Activated CD8-positive, alpha-beta T cell treated with anti-CD3 and anti-CD28 coated beads, Interleukin-2, amount 10 ng/mL, durations not matched to agents 7 days and 5 days (primary cell): Measurements from ENCODE around the gene TP53TG5. TPM values are rescaled to one million over a fixed set of nuclear protein-coding genes. Genes with fewer than 3 reads are reported as not detected.

Source experiments
- ATAC-seq: fragments of 150-1000 bp; cut with Tn5 transposase; one replicate; pipeline ENCODE4 v1.10.0; 2021; ENCODE audit warnings: moderate library complexity
- CTCF ChIA-PET: fragments of 350-600 bp; sonication (Branson Sonifier 250); formaldehyde crosslinking; loops from one replicate; lab custom pipeline; 2021; ENCODE audit warnings: antibody characterized with exemption; lab: Charles Lee
- POLR2A ChIA-PET: fragments of 350-600 bp; sonication (Branson Sonifier 250); formaldehyde crosslinking; loops from one replicate; lab custom pipeline; 2021; ENCODE audit warnings: antibody characterized with exemption; lab: Charles Lee
- DNase-seq: peaks from one replicate; pipeline ENCODE4 v3.0.0-alpha.2; 2020
- H3K27ac Mint-ChIP-seq: one replicate; pipeline ENCODE4 v1.8.0; 2021; ENCODE audit warnings: mild to moderate bottlenecking, mixed read lengths
- H3K27me3 Mint-ChIP-seq: one replicate; pipeline ENCODE4 v1.8.0; 2021; ENCODE audit warnings: low read depth, mixed read lengths
- H3K36me3 Mint-ChIP-seq: one replicate; pipeline ENCODE4 v1.8.0; 2021; ENCODE audit warnings: low read depth, mixed read lengths
- H3K4me1 Mint-ChIP-seq: one replicate; pipeline ENCODE4 v1.8.0; 2021; ENCODE audit warnings: low read depth, mixed read lengths
- H3K4me3 Mint-ChIP-seq: one replicate; pipeline ENCODE4 v1.8.0; 2021; ENCODE audit warnings: mild to moderate bottlenecking, mixed read lengths
- H3K9me3 Mint-ChIP-seq: one replicate; pipeline ENCODE4 v1.8.0; 2022; ENCODE audit warnings: mixed read lengths; ENCODE audit not compliant: insufficient read depth
- total RNA-seq, 2 experiments: library from RNA; stranded (reverse); gene quantifications; one replicate each; pipeline ENCODE4 v1.2.3, GENCODE V29; 2021

The TP53TG5 gene
- total RNA-seq, 2 experiments from 2014 or later: 0.16 TPM; not detected in 1

DNA sequence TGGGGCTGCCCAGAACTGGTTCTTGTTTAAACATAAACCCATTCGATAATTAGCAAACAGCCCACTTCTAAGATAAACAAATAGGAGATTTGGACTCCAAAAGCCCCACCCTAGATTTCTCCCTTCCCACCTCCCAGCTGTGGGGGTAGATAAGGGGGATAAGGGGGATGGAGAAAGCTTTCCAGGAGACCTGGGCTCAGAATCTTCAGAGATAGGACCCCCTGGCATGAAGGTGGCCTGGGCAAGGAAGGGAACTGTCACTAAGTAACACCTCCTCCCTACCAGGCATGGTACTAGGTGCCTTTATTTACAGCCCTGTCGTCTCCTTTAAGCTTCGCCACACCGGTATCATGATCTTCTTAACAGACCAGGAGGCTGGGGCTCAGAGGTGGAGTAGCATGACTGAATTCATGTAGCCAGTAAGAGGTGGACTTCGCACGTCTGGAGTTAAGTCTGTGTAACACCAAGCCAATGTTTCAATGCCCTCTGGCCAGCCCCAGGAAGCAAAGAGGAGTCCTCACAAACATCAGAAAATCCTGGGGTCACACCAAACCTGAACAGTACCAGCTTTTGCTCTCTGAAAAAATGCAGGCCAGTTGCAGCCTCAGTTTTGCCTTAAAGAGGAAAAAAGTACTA, 34.5 kb downstream of the TP53TG5 start:
- ChIA-PET POLR2A (interaction anchor here (1.5 kb wide), 1 partner anchor 20 kb away, joined by 4 read pairs; the partner anchor contains the start of gene SYS1), CTCF (interaction anchor here (1.7 to 2.8 kb wide), 3 partner anchors 12 to 25 kb away, joined by 4 to 7 read pairs (median 7); partner anchors contain the start of gene SYS1)
- Mint-ChIP-seq H3K27ac (no peak overlapping the region), H3K4me1 (peaks cover 33% of the 10 kb centered on the region), H3K36me3 (no peaks in the 10 kb centered on the region), H3K9me3 (no peaks in the 10 kb centered on the region), H3K4me3 (no peak overlapping the region), H3K27me3 (no peaks in the 10 kb centered on the region)
- DNase-seq: no peak
- ATAC-seq: no peak

DNA sequence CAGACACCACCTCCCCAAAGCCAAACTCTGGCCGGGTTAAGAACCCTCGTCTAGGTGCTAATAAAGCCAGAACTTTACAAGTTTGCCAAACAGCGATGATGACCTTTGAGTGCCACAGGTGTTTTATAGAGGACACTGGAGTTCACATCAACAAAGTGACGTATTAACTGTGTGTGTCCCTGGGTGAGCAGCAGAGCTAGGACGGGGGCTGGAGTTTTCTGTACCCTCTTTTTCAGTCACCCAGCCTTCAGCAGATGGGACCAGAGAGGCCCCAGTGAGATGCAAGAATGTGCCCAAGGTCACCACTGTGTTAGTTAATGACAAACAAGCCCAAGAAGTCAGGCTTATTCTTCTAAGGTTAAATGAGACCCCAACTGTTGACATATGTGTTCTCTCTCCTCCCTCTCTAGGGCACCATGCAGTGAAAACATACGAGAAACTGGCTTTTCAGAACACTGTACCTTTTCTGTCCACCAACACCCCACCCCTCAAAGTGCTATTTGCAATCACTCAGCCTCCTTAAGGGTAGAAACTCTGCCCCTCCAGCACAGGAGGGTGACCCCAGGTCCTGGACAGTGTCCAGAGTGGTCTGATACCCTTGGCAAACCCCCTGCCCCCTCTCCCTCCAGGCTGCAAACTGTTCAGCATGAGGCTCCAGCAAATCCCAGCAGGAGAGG, 35.1 kb downstream of the TP53TG5 start:
- POLR2A ChIA-PET: interaction anchor here (1.5 kb wide), 1 partner anchor 20 kb away, joined by 4 read pairs; the partner anchor contains the start of gene SYS1
- H3K4me3 Mint-ChIP-seq: no peak overlapping the region
- CTCF ChIA-PET: interaction anchor here (1.0 to 2.8 kb wide), 4 partner anchors 13 to 31 kb away, joined by 3 to 7 read pairs (median 6); partner anchors contain the start of gene SYS1
- no peaks in the 10 kb centered on the region for H3K9me3 Mint-ChIP-seq
- peaks cover 31% of the 10 kb centered on the region for H3K4me1 Mint-ChIP-seq
- DNase-seq (no peak), ATAC-seq (no peak)
- H3K36me3 Mint-ChIP-seq: no peaks in the 10 kb centered on the region
- no peaks in the 10 kb centered on the region for H3K27me3 Mint-ChIP-seq
- H3K27ac Mint-ChIP-seq: no peak overlapping the region

DNA sequence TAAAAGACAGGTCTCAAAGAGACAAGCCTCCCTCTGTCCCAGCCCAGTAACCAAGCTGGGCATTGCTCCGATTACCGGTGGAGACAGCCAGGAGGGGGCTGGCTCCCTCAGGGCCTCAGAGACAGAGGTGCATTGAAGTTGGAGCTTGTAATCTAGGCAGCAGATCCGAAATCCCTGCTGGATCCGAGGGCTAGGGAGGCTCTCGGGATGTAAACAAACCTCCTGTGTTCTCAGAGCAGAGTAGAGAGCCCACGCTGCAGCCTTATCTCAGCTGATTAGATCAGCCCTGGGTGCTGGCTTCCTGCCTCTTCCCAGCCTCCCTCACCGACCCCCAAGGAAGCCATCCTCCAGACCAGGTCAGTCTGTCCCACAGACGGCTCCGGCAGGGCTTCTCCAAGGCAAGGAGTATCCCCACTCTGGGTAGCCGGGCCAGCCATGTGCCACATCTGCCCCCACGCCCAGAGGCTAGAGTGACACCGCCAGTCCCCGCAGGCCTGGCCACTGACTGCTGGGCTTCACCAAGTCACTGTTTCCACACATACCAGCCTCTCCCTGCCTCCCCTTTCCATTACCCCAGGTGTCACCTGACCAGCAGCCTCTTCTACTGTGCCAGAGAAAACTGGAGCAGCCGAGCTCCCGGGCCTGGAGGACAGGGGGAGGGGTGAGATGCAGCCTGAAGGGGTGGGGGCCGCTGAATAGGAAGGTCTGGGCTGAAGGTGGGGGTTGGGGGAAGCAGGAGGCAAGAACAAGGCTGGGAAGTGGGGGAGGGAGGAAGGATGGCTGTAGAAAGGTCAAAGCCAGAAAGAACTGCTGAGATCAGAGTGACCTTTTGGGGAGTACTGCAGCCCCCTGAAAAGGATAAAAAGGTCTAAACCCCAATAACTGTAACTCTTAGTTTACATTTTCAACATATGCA, 35.9 kb downstream of the TP53TG5 start:
- Mint-ChIP-seq H3K27me3 (no peaks in the 10 kb centered on the region), H3K27ac (no peak overlapping the region), H3K4me1 (peaks cover 24% of the 10 kb centered on the region), H3K36me3 (no peaks in the 10 kb centered on the region), H3K4me3 (no peak overlapping the region), H3K9me3 (no peaks in the 10 kb centered on the region)
- no peak for ATAC-seq
- CTCF ChIA-PET: interaction anchor here (1.0 to 2.8 kb wide), 4 partner anchors 21 to 95 kb away, joined by 3 to 7 read pairs (median 5); partner anchors contain the start of gene SYS1
- no peak for DNase-seq
- POLR2A ChIA-PET: no interaction called here

DNA sequence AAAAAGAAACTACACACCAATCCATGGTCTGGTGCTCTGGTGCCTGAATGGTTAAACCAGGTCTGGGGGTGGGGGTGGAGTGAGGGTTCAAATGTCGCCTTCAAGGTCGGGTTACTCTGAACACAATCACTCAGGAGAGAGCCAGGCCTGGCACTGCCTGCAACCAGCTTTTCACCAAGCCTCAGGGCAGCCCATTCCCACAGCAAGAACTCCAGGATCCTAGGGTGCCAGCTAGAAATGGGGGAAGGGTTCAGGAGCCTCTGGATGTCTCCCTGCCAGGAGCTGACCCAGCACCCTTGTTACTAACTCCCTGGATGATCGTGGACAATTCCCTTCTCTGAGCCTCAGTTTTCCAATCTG, 36.6 kb downstream of the TP53TG5 start:
- no peak for ATAC-seq
- H3K36me3 Mint-ChIP-seq: no peaks in the 10 kb centered on the region
- no peak overlapping the region for H3K4me3 Mint-ChIP-seq
- CTCF ChIA-PET: interaction anchor here (1.2 to 2.5 kb wide), 2 partner anchors 32 to 95 kb away, joined by 3 to 7 read pairs; no protein-coding TSS in a partner anchor
- peaks cover 18% of the 10 kb centered on the region for H3K4me1 Mint-ChIP-seq
- H3K9me3 Mint-ChIP-seq: no peaks in the 10 kb centered on the region
- DNase-seq: no peak
- no peaks in the 10 kb centered on the region for H3K27me3 Mint-ChIP-seq
- POLR2A ChIA-PET: no interaction called here
- no peak overlapping the region for H3K27ac Mint-ChIP-seq

DNA sequence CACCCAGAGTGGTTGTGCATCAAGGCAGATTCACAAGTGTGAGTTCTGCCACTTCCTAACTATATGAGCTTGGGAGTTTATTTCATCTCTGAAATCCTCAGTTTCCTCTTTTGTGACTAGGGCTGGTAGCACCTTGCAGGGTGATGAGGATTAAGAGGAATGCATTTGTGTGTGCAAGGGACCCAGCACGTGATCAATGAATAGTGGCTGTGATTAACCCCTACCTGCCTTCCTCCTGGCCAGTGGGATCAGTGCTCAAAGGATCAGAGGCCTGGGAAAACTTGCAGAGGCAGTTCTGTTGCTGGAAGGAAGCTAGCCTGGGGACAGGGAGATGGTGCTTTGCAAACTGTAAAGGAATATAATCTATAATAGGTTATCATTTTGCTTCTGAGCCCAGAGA, 37.2 kb downstream of the TP53TG5 start:
- Mint-ChIP-seq H3K4me3 (no peak overlapping the region), H3K9me3 (no peaks in the 10 kb centered on the region), H3K27me3 (no peaks in the 10 kb centered on the region), H3K27ac (no peak overlapping the region), H3K36me3 (no peaks in the 10 kb centered on the region), H3K4me1 (peaks cover 12% of the 10 kb centered on the region)
- POLR2A ChIA-PET: interaction anchor here (0.6 kb wide), 1 partner anchor 12 kb away, joined by 3 read pairs; no protein-coding TSS in a partner anchor
- ATAC-seq (no peak), DNase-seq (no peak)
- CTCF ChIA-PET: interaction anchor here (1.2 to 2.5 kb wide), 2 partner anchors 33 to 96 kb away, joined by 3 to 7 read pairs; no protein-coding TSS in a partner anchor

DNA sequence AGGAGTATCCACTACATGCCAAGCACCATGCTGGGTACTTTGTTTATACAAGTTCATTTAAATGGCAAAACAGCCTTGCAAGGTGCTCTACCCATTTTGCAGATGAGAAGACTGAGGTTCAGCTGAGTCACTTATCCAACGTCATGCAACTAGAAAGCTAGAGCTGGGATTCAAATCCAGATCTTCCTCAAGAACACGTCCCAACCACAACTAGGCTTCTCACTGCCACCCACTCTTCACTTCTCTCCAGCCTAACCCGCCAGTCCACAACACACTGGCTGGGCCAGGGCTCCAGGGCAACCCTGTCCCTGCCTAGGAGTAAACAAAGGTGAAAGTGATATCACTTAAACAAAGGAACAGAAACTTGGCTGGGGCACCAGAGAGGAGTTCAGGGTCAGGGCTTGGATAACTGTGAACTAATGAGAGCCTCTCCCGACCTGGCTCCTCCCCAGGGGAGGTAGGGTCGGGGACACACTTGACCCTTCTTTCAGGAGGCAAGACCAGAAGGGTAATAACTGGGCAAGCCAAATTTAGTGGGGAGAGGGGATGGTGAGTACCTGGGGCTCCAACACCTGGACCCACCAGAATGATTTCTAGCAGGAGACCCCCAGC, 37.8 kb downstream of the TP53TG5 start:
- no peak for ATAC-seq
- no peak overlapping the region for H3K4me3 Mint-ChIP-seq
- no peak for DNase-seq
- ChIA-PET POLR2A (interaction anchor here (1.0 kb wide), 1 partner anchor 22 kb away, joined by 3 read pairs; the partner anchor contains the start of gene SYS1), CTCF (interaction anchor here (1.2 to 2.5 kb wide), 2 partner anchors 12 to 33 kb away, joined by 3 to 7 read pairs; no protein-coding TSS in a partner anchor)
- no peaks in the 10 kb centered on the region for H3K27me3 Mint-ChIP-seq
- H3K36me3 Mint-ChIP-seq: peaks cover 4% of the 10 kb centered on the region
- no peak overlapping the region for H3K27ac Mint-ChIP-seq
- H3K9me3 Mint-ChIP-seq: no peaks in the 10 kb centered on the region
- peaks cover 7% of the 10 kb centered on the region for H3K4me1 Mint-ChIP-seq

DNA sequence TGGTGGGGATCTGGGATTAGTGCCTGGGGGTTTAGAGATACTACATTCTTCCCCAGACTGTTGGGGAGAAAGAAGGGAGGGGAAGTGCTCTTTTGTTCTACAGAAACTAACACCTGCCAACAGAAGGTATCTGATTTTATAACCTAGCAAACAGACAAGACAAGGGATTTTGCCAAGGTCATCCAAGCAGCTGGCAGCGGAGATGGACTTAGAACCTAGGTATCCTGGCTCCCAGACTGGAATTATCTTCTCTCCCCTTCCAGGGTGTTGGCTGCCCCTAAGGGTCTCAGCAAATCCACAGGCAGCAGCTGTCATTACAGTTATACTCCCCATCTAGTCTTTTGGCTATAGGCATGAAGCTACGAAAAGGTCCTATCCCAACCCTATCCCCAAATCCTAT, 38.3 kb downstream of the TP53TG5 start:
- Mint-ChIP-seq H3K27ac (no peak overlapping the region), H3K36me3 (peaks cover 4% of the 10 kb centered on the region), H3K9me3 (no peaks in the 10 kb centered on the region), H3K4me1 (peaks cover 3% of the 10 kb centered on the region), H3K27me3 (no peaks in the 10 kb centered on the region), H3K4me3 (no peak overlapping the region)
- DNase-seq (no peak), ATAC-seq (no peak)
- ChIA-PET CTCF (interaction anchor here (1.2 to 2.5 kb wide), 2 partner anchors 13 to 34 kb away, joined by 3 to 7 read pairs; no protein-coding TSS in a partner anchor), POLR2A (interaction anchor here (1.0 kb wide), 1 partner anchor 23 kb away, joined by 3 read pairs; the partner anchor contains the start of gene SYS1)

DNA sequence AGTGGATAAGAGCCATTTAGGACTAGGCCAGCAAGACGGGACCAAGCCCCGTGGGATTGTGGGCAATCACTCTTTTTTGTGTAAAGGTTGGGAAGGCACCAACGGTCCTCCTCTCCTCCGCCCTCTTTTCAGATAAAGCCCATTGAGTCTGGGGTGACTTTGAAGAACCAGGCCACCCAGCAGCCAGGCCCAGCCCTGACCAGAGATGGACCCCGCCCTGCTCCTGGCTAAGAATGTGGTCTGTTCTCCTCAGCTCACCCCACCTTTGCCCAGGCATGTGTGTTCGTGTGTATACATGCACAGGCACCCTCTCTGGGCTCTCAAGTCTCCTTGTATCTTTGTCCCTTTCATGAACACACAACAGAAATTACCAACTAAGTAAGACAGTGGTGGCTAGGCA, 39.0 kb downstream of the TP53TG5 start:
- H3K27ac Mint-ChIP-seq: no peak overlapping the region
- DNase-seq (no peak), ATAC-seq (no peak)
- ChIA-PET POLR2A (no interaction called here), CTCF (no interaction called here)
- H3K4me3 Mint-ChIP-seq: no peak overlapping the region
- no peaks in the 10 kb centered on the region for H3K9me3 Mint-ChIP-seq
- no peaks in the 10 kb centered on the region for H3K27me3 Mint-ChIP-seq
- H3K4me1 Mint-ChIP-seq: peaks cover under 1% of the 10 kb centered on the region
- H3K36me3 Mint-ChIP-seq: peaks cover 4% of the 10 kb centered on the region

DNA sequence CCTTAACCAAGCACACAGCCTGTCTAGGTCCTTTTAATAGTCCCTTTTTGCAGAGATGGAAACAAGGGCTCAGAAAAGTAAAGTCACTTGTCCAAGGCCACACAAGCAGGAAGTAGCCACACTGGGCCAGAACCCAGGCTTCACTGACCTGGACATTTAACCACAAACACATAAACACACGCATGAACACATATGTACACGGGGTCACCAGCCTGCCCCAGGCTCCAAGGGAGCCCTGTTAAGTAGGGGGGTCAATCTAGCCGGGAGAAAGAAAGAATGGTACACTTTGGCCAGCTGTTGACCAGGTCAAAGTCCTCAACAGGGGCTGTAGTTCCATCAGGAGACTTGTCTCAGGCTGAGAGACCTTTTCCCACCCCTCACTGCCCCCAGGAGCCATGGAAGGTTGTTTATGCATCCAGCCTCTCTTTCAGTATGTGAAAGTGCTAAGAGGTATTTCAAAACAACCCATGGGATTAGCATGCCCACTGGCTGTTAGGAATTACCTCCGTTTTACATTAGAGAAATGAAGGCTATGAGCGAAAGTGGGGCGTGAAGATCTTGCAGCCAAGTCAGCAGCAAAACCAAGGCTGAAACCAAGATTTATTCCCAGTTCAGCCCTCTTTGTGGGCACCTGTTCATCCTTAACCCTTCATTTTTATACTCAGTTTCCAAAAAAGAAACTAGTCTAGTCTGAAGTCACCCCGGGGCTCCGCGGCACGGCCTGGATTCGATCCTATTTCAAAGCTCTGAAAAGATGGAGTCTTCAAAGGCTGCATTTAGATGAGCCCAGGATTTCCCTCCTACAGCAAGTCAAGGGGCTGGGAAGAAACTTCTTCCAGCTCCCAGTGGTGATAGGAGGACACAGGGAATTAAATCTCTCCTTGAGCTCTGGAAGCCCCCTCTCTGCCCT, 39.7 kb downstream of the TP53TG5 start:
- CTCF ChIA-PET: interaction anchor here (0.6 kb wide), 1 partner anchor 59 kb away, joined by 3 read pairs; no protein-coding TSS in a partner anchor

More for the DNA sequence above, 39.7 kb downstream of the TP53TG5 start:
- Mint-ChIP-seq H3K27me3 (no peaks in the 10 kb centered on the region), H3K27ac (no peak overlapping the region), H3K9me3 (no peaks in the 10 kb centered on the region), H3K4me3 (no peak overlapping the region), H3K4me1 (no peaks in the 10 kb centered on the region), H3K36me3 (peaks cover 4% of the 10 kb centered on the region)
- ATAC-seq (no peak), DNase-seq (no peak)
- POLR2A ChIA-PET: no interaction called here
